Measurements from ENCODE around the gene SYDE1.
A peak's percentile ranks its signal among the peaks of the same experiment; 100 is the strongest.

The SYDE1 gene

GRCh38 chr19:15126131-15126910, 19.1 kb downstream of the SYDE1 start:
- DNase-seq = no peak

DNA sequence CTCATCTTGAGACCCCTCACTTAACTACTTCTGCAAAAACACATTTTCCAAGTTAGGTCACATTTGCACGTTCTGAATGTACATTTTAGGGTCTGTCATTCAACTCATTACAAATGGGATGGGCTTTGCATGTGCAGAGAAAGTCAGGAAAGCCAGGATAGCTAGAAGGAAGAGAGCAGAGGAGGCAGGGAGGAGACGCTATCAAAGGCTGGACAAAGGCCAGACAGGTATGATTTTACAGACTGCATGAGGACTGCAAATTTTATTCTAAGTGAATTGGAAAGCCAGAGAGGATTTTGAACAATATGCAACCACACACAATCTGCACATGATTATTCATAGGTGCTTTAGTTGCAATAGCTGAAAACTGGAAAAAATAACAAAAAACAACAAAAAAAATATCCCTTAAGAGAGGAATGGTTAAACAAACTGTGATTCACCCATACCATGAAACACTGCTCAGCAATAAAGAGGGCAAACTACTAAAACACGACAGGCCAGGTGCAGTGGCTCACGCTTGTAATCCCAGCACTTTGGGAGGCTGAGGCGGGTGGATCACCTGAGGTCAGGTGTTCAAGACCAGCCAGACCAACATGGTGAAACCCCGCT, 21.1 kb downstream of the SYDE1 start:
- DNase-seq = no peak

DNA sequence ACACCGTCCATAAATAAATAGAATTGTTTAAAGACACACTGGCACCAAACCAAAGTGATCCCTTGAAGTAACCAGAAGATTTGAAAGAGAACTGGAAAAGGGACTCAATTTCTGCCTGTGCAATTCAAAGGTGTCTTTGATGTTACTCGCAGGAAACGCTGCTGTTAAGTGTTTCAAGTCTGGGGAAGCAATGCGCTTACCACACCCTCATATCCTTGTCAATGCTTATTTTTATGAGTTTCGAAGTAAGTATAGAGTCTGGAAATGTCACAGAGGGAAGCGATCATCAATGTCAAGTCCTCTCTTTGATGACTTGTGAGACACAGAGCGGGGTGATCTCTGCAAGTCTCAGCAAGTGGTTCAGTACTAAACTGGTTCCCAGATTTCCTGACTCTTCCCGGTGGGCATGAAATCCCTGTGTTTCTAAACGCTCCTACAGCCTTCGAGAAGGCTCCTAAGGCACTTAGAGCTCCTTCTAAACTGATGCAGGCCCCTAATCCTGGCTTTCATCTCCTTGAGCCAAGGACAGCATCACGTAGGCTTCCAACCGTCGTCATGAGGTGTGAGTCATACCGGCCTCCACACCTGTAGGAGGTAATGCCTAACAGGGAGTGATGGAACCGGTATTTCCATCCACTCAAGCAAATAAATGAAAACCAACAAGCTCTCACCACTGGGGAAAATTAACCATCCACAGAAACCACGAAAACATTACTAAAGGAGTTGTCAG, 22.8 kb downstream of the SYDE1 start:
- peak; percentile 39 for DNase-seq

DNA sequence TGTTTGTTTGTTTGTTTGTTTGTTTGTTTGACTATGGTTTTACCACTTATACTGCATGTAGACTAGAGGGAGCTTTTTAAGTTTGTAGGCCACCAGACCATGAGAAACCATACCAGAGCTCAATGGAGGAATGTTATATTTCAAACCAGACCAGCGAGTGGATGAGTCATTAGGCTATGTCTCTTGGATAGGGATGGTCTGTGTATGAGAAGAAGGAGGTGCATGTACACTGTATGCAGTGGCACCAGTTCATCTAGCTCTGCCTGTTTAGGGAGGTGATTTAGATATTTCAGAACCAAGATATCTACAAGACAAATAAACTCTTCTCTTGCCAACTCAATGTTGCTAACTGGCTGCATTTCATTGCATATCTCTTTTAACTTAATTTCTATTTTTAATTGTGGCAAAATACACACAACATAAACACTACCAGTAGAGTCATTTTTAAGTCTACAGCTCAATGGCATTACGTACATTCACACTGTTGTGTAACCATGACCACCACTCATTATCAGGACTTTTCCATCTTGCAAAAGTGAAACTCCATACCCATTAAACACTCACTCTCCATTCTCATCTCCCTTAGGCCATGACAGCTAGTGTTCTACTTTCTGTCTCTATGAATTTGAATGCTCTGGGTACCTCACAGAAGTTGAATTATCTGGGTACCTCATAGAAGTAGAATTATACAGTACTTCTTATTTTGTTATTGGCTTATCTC, 29.2 kb downstream of the SYDE1 start:
- no peak for DNase-seq

- no peak for DNase-seq
These were observed 30.6 kb downstream of the SYDE1 start for GRCh38 chr19:15137777-15138176.

DNA sequence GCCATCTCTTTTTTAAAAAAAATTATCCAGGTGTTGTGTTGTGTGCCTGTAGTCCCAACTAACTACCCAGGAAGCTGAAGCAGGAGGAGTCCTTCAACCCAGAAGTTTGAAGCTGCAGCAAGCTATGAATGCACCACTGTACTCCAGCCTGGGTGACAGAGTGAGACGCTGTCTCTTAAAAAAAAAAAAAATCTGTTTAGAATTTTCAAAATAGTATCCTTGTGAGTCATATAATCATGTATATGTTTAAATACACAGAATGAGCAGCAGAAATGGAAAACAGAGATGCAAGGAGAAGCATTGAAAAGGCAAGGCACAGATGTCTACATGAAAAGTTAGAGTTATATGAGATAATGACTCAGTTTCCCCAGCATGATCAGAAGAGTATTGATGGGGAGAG, 31.2 kb downstream of the SYDE1 start:
- DNase-seq = no peak

DNA sequence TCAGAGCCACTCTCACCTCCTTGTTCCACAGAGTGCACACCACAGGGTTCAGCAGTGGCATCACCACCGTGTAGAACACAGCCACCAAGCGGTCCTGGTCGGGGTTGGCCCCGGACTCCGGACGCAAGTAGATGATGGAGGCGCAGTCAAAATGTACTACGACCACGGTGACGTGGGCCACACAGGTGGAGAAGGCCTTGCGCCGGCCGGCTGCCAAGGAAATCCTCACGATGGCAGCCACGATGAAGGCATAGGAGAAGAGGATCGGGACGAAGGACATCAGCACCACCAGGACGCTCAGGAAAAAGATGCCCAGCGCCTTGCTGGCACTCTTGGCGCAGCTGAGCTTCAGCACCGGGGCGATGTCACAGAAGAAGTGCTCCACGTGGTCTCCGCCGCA, 33.9 kb downstream of the SYDE1 start:
- no peak for DNase-seq

GRCh38 chr19:15142313-15142712, 35.1 kb downstream of the SYDE1 start:
- DNase-seq = no peak

DNA sequence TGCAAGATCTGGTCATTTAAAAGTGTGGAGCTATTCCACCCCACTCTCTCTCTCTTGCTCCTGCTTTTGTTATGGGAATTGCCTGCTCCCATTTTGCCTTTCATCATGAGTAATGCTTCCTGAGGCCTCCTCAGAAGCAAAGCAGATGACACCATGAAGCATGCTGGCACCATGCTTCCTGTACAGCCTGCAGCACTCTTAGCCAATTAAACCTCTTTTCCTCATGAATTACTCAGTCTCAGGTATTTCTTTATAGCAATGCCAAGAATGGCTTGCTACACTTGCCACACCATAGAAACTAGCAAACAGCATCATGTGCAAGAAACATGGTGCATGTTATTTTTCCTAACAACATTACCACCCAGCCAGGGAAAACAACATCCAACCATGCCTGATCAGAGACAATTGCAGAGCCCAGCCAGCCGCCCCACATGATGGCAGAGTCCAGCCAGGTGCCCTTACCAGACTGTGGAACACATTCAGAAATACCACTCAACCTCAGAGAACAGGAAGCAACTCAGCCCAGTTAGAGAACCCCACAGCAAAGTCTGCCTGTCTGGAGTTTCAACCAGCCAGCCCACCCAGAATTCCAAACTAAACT, 36.9 kb downstream of the SYDE1 start:
- DNase-seq = no peak

DNA sequence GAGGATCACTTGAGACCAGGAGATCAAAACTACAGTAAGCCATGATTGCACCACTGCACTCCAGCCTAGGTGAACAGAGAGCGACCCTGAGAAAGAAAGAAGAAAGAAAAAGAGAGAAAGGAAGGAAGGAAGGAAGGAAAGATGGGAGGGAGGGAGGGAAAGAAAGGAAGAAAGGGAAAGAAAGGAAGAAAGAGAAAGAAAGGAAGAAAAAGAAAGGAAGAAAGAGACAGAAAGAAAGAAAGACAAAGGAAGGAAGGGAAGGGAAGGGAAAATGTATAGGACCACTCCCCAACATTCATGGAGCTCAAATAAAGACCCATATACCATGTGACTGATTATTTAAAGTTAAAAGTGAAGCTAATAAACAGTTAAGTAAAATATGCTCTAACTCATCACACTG, 39.9 kb downstream of the SYDE1 start:
- DNase-seq = no peak

DNA sequence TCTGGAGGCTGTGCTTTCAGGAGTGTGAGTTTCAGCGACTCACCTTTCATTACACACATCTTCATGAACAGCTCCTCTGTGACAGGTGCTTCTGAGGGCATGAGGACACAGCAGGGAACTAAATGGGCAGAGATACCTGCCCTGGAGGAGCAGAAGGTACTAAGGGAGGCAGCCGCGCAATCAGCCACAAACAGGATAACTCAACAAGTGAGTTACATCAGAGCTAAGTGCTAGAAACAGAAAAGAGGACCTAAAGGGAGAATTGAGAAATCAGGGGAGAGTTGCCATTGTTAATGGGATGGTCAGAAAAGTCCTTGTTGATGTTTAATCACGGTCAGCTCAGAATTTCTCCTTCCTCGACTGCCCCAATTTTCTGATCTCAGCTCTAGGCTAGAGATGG, 42.5 kb downstream of the SYDE1 start:
- no peak for DNase-seq

DNA sequence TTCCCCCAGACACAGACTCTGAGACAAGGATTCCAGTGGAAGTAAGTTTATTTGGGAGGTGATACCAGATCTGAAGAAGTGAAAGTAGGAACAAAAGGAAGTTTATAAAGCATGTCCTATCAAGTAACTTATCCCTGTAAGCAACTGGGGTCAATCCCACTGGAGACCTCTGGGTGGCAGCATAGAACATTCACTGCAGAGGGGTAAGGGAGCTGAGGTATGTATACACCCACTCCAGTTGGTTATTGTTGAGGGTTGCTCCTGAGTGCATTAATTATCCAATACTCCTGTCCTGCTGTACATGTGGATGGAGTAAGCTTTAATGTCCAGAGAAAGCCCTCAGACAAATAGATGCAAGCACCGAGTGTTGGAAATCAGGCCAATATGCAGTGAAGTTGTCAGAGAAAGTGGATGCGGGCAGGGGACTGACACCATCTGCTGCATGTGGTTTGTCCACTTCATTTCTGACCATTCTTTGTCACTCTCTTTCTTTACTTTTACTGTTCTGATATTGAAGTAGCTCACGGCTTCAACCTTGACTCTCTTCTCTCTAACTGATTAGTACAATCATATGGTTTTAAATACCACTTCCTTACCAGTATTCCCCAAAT, 46.9 kb downstream of the SYDE1 start:
- DNase-seq = peak; percentile 20

GRCh38 chr19:15155296-15155695, 48.1 kb downstream of the SYDE1 start:
- no peak for DNase-seq

GRCh38 chr19:15156391-15156790, 49.2 kb downstream of the SYDE1 start:
- DNase-seq = no peak

DNA sequence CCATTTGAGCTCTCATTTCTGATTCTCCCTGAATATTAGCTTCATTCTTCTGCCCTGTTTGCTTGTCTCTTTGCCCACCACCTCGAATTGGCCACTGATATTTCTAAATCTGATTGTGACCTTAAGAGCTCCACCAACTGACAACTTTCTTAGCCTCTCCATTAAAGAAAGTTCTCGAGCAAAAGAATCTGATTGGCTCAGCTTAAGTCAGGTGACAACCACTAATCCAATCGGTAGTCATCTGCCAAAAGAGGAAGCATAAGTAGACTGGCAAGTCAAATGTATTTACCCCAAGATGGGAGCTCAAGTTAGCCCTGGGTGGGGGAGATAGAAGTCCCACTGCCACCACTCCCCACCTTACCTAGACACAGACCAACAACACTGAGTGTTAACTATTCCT, 52.0 kb downstream of the SYDE1 start:
- no peak for DNase-seq

DNA sequence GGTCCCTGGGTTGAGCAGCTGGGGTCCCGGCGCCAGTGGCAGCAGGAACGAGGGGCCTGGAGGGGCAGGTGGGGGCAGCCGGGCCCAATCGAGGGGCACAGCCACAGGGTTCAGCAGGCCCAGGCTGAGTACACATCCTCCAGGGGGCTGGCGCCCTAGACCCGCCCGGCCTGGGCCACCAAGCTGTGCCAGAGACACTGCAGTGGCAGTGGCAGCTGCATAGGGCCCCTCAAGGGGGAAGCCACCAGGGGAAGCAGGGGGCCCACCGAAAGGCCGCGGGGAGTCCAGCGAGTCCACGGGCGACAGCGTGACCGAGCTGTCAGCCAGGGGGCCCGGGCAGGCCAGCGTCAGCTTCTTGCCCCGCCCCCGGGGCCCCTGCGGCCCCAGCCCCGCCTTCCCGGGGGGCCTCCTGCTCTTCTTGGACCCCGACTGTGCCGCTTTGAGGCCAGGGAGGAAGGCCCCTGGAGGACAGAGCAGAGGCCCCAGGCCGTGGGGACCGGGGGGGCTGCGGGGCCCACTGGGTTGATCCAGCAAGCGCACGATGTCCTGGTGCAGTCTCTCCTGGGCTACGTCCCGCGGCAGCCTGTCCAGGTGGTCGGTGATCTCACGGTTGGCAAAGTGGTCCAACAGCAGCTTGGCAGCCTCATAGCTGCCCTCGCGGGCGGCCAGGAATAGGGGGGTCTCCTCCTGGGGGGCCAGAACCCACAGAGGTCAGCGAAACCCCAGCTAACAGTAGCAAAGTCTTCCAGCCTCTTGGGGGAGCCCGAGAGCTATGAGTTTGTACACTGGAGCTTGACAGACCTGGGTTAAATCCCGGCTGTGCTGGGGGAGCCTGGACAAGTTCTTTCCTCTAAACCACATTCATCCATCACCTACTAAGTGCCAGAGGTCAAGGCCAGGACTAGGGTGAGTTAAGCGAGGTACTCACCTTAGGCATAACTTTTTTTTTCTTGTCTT, 54.1 kb downstream of the SYDE1 start:
- DNase-seq = no peak

Data from CD4-positive, alpha-beta T cell treated with Interleukin-12 subunit alpha and Interleukin-12 subunit beta, for 1 hour (primary cell).